ENCODE measurements around the gene OR2D2.

DNA sequence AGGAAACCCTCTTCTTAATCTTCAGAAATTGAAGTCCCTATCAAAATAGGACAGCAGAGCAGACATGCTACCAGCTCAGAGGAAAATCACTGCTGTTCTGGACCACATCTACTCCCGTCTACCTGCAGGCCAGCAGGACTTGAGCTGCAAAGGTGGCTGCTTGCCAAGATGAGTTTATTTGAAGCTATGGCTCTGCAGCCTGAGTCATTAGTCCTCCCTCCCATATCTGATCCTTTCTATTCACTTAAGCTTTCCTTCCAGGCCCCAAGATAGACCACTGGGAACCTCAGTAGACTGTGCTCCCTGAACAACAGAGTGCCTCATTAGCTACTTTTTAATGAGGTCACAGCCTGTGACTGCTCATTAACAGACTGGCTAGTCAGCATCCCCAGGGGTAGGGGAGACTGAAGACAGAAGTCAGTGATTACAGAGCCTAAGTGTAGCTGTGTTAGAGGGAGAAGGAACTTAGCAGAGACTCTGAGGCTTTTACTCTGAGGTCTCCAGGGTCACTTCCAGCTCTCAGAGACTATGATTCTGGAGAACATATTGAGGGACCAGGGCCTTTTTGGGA lies 36.2 kb downstream of the OR2D2 start:
- TF ChIP-seq, protein P1, sequence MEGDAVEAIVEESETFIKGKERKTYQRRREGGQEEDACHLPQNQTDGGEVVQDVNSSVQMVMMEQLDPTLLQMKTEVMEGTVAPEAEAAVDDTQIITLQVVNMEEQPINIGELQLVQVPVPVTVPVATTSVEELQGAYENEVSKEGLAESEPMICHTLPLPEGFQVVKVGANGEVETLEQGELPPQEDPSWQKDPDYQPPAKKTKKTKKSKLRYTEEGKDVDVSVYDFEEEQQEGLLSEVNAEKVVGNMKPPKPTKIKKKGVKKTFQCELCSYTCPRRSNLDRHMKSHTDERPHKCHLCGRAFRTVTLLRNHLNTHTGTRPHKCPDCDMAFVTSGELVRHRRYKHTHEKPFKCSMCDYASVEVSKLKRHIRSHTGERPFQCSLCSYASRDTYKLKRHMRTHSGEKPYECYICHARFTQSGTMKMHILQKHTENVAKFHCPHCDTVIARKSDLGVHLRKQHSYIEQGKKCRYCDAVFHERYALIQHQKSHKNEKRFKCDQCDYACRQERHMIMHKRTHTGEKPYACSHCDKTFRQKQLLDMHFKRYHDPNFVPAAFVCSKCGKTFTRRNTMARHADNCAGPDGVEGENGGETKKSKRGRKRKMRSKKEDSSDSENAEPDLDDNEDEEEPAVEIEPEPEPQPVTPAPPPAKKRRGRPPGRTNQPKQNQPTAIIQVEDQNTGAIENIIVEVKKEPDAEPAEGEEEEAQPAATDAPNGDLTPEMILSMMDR (IDR thresholded peaks at IDR 0.05), result no peak
- no peak for TF ChIP-seq POLR2A (IDR thresholded peaks at IDR 0.05)
